Endodermal cell (in vitro differentiated cells): ENCODE data around the gene RASD2. TPM values are rescaled to one million over a fixed set of nuclear protein-coding genes. Genes with fewer than 3 reads are reported as not detected.

Experiments used
- DNase-seq: peaks from one replicate; pipeline ENCODE4 v3.0.0-alpha.2; 2017
- H3K27ac ChIP-seq: 2 replicates; pipeline ENCODE4 v1.5.1; 2013; ENCODE audit warnings: mild to moderate bottlenecking, low read depth, low read length, moderate library complexity
- H3K27me3 ChIP-seq: 2 replicates; pipeline ENCODE4 v1.6.1; 2013; ENCODE audit warnings: mild to moderate bottlenecking, low read length, moderate library complexity; ENCODE audit not compliant: insufficient read depth, control insufficient read depth, poor library complexity, severe bottlenecking
- H3K36me3 ChIP-seq: 2 replicates; pipeline ENCODE4 v1.7.0; 2013; ENCODE audit warnings: mild to moderate bottlenecking, low read length, moderate library complexity; ENCODE audit not compliant: control insufficient read depth, insufficient read depth
- H3K4me1 ChIP-seq: one replicate; pipeline ENCODE4 v1.7.0; 2013; ENCODE audit warnings: low read length; ENCODE audit not compliant: control insufficient read depth, insufficient read depth
- H3K4me3 ChIP-seq: 2 replicates; pipeline ENCODE4 v1.5.1; 2013; ENCODE audit warnings: mild to moderate bottlenecking, low read length, moderate library complexity
- H3K9ac ChIP-seq: 2 replicates; pipeline ENCODE4 v1.6.1; 2013; ENCODE audit warnings: mild to moderate bottlenecking, low read length, moderate library complexity; ENCODE audit not compliant: poor library complexity, severe bottlenecking; ENCODE audit errors: extremely low read depth
- H3K9me3 ChIP-seq: 2 replicates; pipeline ENCODE4 v1.6.1; 2013; ENCODE audit warnings: mild to moderate bottlenecking, low read length, moderate library complexity; ENCODE audit not compliant: control insufficient read depth
- H3K27ac Mint-ChIP-seq: 2 replicates; pipeline ENCODE4 v1.8.0; 2020; ENCODE audit warnings: mixed read lengths
- H3K27me3 Mint-ChIP-seq: 2 replicates; pipeline ENCODE4 v1.8.0; 2021; ENCODE audit warnings: mild to moderate bottlenecking, mixed read lengths; ENCODE audit not compliant: insufficient read depth
- H3K36me3 Mint-ChIP-seq: 2 replicates; pipeline ENCODE4 v1.8.0; 2020; ENCODE audit warnings: low read depth, mixed read lengths
- H3K4me1 Mint-ChIP-seq: 2 replicates; pipeline ENCODE4 v1.8.0; 2020; ENCODE audit warnings: mixed read lengths
- H3K4me3 Mint-ChIP-seq: 2 replicates; pipeline ENCODE4 v1.8.0; 2020; ENCODE audit warnings: mild to moderate bottlenecking, moderate library complexity, mixed read lengths
- H3K9me3 Mint-ChIP-seq: 2 replicates; pipeline ENCODE4 v1.8.0; 2020; ENCODE audit warnings: mild to moderate bottlenecking, mixed read lengths
- CTCF ChIP-seq: fragments of 200-600 bp; sonication (generic); conservative IDR thresholded peaks from 2 replicates; pipeline ENCODE4 v1.5.0; 2021; ENCODE audit warnings: antibody characterized with exemption, mild to moderate bottlenecking
- WGBS, 2 experiments: methylation state at CpG; one replicate each; pipeline versions ENCODE4 v1.1.5 to v1.1.7; 2013; ENCODE audit warnings: missing lambda C conversion rate in 2 of 2, mixed read lengths in 1 of 2; ENCODE audit not compliant: insufficient coverage in 1 of 2, insufficient read length in 1 of 2; 5-methylcytosine and 5-hydroxymethylcytosine counted together
- total RNA-seq, 2 donors: library from RNA; stranded (reverse); fragmentation: NEBNext Ultra II Directional in 1 of 2; extraction: Animal tissue kit (Norgen Biotek cat#: 25700) in 1 of 2; gene quantifications; 2 replicates in 1 of 2; 3 replicates in 1 of 2; pipeline ENCODE4 v1.2.1, GENCODE V29; 2021

The RASD2 gene
- total RNA-seq, 2 donors from 2014 or later = 0.15 to 0.24 TPM

GRCh38 chr22:35560366-35560765 lies 19.7 kb downstream of the RASD2 start:
- H3K4me1 ChIP-seq = no peaks in the 10 kb centered on the region
- no peak overlapping the region for H3K27ac Mint-ChIP-seq
- no peak overlapping the region for H3K9ac ChIP-seq
- DNase-seq = no peak
- H3K4me3 Mint-ChIP-seq = no peak overlapping the region
- TF ChIP-seq CTCF = no peak
- peaks cover 12% of the 10 kb centered on the region for H3K27me3 Mint-ChIP-seq
- peaks cover 9% of the 10 kb centered on the region for H3K4me1 Mint-ChIP-seq
- H3K36me3 Mint-ChIP-seq = no peaks in the 10 kb centered on the region
- no peaks in the 10 kb centered on the region for H3K9me3 ChIP-seq
- H3K27me3 ChIP-seq = no peaks in the 10 kb centered on the region
- H3K36me3 ChIP-seq = no peaks in the 10 kb centered on the region
- no peak overlapping the region for H3K4me3 ChIP-seq
- H3K27ac ChIP-seq = no peak overlapping the region
- WGBS, 2 experiments = 84 to 100% methylated on average over 1 to 5 of the region's 5 CpGs
- H3K9me3 Mint-ChIP-seq = no peaks in the 10 kb centered on the region

GRCh38 chr22:35560824-35561223 lies 20.2 kb downstream of the RASD2 start:
- H3K27me3 Mint-ChIP-seq = peaks cover 12% of the 10 kb centered on the region

GRCh38 chr22:35561796-35562526 lies 21.3 kb downstream of the RASD2 start:
- WGBS, 2 experiments = 66 to 68% methylated on average over 17 to 20 of the region's 20 CpGs
- no peak overlapping the region for H3K27ac ChIP-seq

More at GRCh38 chr22:35560824-35561223, 20.2 kb downstream of the RASD2 start:
- no peaks in the 10 kb centered on the region for H3K36me3 ChIP-seq
- 96 to 100% methylated on average over 1 of the region's 1 CpG for WGBS, 2 experiments
- no peak overlapping the region for H3K9ac ChIP-seq
- Mint-ChIP-seq H3K36me3 (no peaks in the 10 kb centered on the region), H3K4me3 (no peak overlapping the region), H3K9me3 (no peaks in the 10 kb centered on the region), H3K4me1 (peaks cover 9% of the 10 kb centered on the region), H3K27ac (no peak overlapping the region)
- no peak overlapping the region for H3K4me3 ChIP-seq
- no peaks in the 10 kb centered on the region for H3K4me1 ChIP-seq
- H3K27me3 ChIP-seq = no peaks in the 10 kb centered on the region
- H3K9me3 ChIP-seq = no peaks in the 10 kb centered on the region
- no peak for DNase-seq
- no peak overlapping the region for H3K27ac ChIP-seq
- TF ChIP-seq CTCF = no peak

More at GRCh38 chr22:35561796-35562526, 21.3 kb downstream of the RASD2 start:
- H3K4me3 ChIP-seq = no peak overlapping the region
- peak; percentile 90 for DNase-seq
- Mint-ChIP-seq H3K4me3 (no peak overlapping the region), H3K27ac (peak overlapping the region; percentile 50), H3K36me3 (no peaks in the 10 kb centered on the region), H3K4me1 (peaks cover 9% of the 10 kb centered on the region), H3K9me3 (no peaks in the 10 kb centered on the region), H3K27me3 (peaks cover 12% of the 10 kb centered on the region)
- no peaks in the 10 kb centered on the region for H3K9me3 ChIP-seq
- no peaks in the 10 kb centered on the region for H3K36me3 ChIP-seq
- no peaks in the 10 kb centered on the region for H3K27me3 ChIP-seq
- TF ChIP-seq CTCF = no peak
- H3K9ac ChIP-seq = no peak overlapping the region
- no peaks in the 10 kb centered on the region for H3K4me1 ChIP-seq
